ENCODE results near the gene TPM4. TPM values are rescaled to one million over a fixed set of nuclear protein-coding genes. Genes with fewer than 3 reads are reported as not detected.
A peak's percentile ranks its signal among the peaks of the same experiment; 100 is the strongest.

The TPM4 gene
- total and polyA plus RNA-seq, 2 of the 13 experiments (the other 11 are each of a cell fraction or from before 2014, with no cell fraction given): 180 to 188 TPM

DNA sequence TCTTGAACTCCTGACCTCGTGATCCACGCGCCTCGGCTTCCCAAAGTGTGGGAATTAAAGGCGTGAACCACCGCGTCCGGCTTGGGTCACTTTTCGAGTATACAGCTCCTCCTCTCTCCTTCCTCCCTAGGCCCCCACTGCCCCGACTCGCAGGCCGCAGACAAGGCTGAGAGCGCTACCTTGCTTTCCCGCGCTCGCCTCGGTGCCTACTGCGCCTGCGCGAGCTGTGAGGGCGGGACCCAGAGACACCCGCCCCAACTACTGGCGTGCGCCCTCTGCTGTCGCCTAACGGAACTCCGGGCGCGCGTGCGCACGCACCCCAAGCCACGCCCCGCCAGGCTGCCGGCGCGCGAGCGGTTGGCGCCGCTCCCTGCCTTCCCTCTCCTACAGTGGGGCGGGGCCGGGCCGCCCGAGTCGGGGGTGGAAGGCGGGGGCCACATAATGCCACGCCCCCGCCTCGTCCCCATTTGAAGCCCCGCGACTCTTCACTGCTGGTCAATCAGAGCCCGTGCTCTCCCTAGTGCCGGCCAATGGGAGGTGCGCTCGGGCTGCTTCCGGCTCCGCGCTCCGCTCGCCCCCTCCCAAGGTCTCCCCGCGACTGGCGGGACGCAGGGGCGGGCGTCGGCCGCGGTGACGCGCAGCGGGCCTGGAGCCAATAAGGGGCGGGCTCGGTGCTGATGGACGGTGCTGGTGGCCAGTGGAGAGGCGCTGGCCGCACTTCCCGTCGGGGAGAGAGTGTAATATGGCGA lies 35.0 kb downstream of the TPM4 start, which contains the start of gene RAB8A (continued):
- TF ChIP-seq, protein P1, sequence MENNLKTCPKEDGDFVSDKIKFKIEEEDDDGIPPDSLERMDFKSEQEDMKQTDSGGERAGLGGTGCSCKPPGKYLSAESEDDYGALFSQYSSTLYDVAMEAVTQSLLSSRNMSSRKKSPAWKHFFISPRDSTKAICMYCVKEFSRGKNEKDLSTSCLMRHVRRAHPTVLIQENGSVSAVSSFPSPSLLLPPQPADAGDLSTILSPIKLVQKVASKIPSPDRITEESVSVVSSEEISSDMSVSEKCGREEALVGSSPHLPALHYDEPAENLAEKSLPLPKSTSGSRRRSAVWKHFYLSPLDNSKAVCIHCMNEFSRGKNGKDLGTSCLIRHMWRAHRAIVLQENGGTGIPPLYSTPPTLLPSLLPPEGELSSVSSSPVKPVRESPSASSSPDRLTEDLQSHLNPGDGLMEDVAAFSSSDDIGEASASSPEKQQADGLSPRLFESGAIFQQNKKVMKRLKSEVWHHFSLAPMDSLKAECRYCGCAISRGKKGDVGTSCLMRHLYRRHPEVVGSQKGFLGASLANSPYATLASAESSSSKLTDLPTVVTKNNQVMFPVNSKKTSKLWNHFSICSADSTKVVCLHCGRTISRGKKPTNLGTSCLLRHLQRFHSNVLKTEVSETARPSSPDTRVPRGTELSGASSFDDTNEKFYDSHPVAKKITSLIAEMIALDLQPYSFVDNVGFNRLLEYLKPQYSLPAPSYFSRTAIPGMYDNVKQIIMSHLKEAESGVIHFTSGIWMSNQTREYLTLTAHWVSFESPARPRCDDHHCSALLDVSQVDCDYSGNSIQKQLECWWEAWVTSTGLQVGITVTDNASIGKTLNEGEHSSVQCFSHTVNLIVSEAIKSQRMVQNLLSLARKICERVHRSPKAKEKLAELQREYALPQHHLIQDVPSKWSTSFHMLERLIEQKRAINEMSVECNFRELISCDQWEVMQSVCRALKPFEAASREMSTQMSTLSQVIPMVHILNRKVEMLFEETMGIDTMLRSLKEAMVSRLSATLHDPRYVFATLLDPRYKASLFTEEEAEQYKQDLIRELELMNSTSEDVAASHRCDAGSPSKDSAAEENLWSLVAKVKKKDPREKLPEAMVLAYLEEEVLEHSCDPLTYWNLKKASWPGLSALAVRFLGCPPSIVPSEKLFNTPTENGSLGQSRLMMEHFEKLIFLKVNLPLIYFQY (CRISPR knock-in tag; IDR thresholded peaks at IDR 0.05; ENCODE audit: borderline replicate concordance): no peak
- TF ChIP-seq ZZZ3 (CRISPR knock-in tag; IDR thresholded peaks at IDR 0.05; ENCODE audit: borderline replicate concordance) (no peak), NR2F1 (CRISPR knock-in tag; IDR thresholded peaks at IDR 0.05) (no peak), BHLHE40 (IDR thresholded peaks at IDR 0.05; ENCODE audit: low read length) (peak; percentile 70), ZNF441 (CRISPR knock-in tag; IDR thresholded peaks at IDR 0.05; ENCODE audit: borderline replicate concordance) (no peak), HOXA7 (CRISPR knock-in tag; IDR thresholded peaks at IDR 0.05) (no peak), TBL1XR1 (IDR thresholded peaks at IDR 0.05; ENCODE audit: borderline replicate concordance, low read length, partially characterized antibody) (no peak), U2AF1 (optimal IDR thresholded peaks at IDR 0.05; ENCODE audit: low read depth, low read length) (no peak), HDAC6 (IDR thresholded peaks at IDR 0.05; ENCODE audit: low read depth, low read length) (no peak), EEA1 (CRISPR knock-in tag; IDR thresholded peaks at IDR 0.05; ENCODE audit: borderline replicate concordance) (no peak), TCF7 (IDR thresholded peaks at IDR 0.05; ENCODE audit: low read depth) (no peak), ZNF235 (CRISPR knock-in tag; IDR thresholded peaks at IDR 0.05; ENCODE audit: borderline replicate concordance) (0 out of 2 replicates have a peak, but pooled peaks have one; percentile 25)
- TF ChIP-seq, protein P2, sequence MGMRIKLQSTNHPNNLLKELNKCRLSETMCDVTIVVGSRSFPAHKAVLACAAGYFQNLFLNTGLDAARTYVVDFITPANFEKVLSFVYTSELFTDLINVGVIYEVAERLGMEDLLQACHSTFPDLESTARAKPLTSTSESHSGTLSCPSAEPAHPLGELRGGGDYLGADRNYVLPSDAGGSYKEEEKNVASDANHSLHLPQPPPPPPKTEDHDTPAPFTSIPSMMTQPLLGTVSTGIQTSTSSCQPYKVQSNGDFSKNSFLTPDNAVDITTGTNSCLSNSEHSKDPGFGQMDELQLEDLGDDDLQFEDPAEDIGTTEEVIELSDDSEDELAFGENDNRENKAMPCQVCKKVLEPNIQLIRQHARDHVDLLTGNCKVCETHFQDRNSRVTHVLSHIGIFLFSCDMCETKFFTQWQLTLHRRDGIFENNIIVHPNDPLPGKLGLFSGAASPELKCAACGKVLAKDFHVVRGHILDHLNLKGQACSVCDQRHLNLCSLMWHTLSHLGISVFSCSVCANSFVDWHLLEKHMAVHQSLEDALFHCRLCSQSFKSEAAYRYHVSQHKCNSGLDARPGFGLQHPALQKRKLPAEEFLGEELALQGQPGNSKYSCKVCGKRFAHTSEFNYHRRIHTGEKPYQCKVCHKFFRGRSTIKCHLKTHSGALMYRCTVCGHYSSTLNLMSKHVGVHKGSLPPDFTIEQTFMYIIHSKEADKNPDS (CRISPR knock-in tag; IDR thresholded peaks at IDR 0.05): no peak
- TF ChIP-seq, protein P3, sequence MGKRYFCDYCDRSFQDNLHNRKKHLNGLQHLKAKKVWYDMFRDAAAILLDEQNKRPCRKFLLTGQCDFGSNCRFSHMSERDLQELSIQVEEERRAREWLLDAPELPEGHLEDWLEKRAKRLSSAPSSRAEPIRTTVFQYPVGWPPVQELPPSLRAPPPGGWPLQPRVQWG (CRISPR knock-in tag; IDR thresholded peaks at IDR 0.05; ENCODE audit: borderline replicate concordance, low read depth): no peak
- TF ChIP-seq, protein P4, sequence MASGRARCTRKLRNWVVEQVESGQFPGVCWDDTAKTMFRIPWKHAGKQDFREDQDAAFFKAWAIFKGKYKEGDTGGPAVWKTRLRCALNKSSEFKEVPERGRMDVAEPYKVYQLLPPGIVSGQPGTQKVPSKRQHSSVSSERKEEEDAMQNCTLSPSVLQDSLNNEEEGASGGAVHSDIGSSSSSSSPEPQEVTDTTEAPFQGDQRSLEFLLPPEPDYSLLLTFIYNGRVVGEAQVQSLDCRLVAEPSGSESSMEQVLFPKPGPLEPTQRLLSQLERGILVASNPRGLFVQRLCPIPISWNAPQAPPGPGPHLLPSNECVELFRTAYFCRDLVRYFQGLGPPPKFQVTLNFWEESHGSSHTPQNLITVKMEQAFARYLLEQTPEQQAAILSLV (CRISPR knock-in tag; IDR thresholded peaks at IDR 0.05; ENCODE audit: borderline replicate concordance): peak; percentile 83
- TF ChIP-seq, protein P5, sequence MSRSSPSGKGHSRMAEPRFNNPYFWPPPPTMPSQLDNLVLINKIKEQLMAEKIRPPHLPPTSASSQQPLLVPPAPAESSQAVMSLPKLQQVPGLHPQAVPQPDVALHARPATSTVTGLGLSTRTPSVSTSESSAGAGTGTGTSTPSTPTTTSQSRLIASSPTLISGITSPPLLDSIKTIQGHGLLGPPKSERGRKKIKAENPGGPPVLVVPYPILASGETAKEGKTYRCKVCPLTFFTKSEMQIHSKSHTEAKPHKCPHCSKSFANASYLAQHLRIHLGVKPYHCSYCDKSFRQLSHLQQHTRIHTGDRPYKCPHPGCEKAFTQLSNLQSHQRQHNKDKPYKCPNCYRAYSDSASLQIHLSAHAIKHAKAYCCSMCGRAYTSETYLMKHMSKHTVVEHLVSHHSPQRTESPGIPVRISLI (CRISPR knock-in tag; IDR thresholded peaks at IDR 0.05; ENCODE audit: borderline replicate concordance): peak; percentile 43; the same call in 1 of the 2 replicates

All from HepG2 (cell line).